HG02970 (cell line): ENCODE results near the gene ANKS1B.

Source experiments
- ATAC-seq: cut with Tn5 transposase; IDR thresholded peaks from one replicate; pipeline ENCODE4 v1.9.1; 2021; ENCODE audit warnings: mild to moderate bottlenecking, moderate library complexity, moderate number of reproducible peaks; ENCODE audit not compliant: unreplicated experiment, low FRiP score

The ANKS1B gene

GRCh38 chr12:99235381-99235780, 749.4 kb downstream of the ANKS1B start:
- ATAC-seq: no peak

GRCh38 chr12:99234702-99235101, 750.0 kb downstream of the ANKS1B start:
- ATAC-seq: no peak

DNA sequence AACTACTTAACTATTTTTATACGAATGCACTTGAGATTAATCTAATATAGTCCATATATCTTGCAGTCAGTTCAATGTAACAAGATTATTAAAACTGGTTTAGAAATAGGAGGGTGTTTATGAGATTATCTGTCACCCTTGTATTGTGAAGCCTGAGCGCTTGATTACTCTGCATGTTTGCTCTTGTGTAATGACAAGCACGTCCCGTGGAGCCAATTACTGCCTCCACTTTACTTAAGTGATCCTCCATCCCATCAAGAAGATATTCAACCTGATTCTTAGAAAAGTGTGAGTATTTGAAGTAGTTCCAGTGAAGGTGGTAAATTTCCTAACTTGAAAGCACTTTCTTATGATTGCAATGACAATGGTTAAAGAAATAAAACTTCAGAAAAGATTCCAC, 752.4 kb downstream of the ANKS1B start:
- no peak for ATAC-seq

DNA sequence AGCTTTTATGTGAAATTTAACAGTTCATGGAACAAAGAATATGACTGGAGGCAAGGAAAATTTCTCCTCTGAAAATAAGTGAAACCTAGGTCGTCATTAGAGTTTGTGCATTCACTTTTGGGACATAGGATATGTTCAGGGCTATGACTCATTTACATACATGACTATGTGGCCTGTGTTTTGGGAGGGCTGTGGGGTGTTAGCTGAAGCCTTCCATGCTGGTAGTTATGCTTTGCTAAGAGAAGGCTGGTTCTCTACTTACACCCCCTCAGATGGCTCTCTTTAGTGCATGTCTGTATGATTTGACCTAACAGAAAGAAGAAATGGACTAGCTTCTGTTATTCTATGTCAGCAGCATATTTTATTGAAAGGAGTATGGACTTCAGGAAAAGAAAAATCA, 753.7 kb downstream of the ANKS1B start:
- ATAC-seq: no peak

- no peak for ATAC-seq
These were observed 760.5 kb downstream of the ANKS1B start for GRCh38 chr12:99224237-99224636.

GRCh38 chr12:99223579-99223978, 761.2 kb downstream of the ANKS1B start:
- ATAC-seq: no peak

DNA sequence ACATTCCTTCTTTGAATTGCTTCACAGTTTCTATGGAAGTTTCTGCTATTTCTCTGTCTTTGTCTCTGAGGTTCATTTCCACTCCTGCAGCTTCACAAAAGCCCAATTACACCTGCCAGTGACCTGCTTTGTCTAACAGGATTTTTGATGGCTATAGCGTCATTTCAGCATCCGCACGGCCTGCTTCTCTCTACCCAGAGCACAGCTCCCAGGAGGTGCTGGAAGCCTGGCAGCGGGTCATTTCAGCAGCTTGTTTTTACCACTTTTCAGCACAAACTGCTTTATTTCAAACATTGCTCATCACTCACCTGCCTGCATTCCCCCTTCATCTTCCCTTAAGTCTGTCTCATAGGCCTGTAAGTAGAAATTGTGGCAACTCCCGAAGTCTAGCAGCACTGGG, 771.7 kb downstream of the ANKS1B start:
- no peak for ATAC-seq

- no peak for ATAC-seq
These were observed 772.5 kb downstream of the ANKS1B start for GRCh38 chr12:99212275-99212674.

DNA sequence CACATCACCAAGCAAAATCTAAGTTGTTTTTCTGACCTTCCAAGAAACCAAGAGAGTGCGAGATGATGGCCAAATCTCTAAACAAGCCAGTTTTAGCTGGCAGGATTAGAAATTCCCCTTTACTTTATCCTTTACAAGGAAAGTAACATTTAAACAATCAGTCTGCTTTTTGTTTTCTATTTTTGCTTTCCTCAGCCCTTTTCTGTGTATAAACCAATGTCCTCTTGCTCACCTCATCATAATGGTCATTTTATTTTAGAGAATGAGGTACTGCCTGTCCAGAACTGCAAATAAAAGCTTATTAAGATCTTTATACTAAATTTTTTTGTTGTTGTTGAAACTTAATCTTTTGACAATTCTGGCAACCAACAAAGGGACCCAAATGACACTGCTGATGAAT, 779.6 kb downstream of the ANKS1B start:
- ATAC-seq: no peak

DNA sequence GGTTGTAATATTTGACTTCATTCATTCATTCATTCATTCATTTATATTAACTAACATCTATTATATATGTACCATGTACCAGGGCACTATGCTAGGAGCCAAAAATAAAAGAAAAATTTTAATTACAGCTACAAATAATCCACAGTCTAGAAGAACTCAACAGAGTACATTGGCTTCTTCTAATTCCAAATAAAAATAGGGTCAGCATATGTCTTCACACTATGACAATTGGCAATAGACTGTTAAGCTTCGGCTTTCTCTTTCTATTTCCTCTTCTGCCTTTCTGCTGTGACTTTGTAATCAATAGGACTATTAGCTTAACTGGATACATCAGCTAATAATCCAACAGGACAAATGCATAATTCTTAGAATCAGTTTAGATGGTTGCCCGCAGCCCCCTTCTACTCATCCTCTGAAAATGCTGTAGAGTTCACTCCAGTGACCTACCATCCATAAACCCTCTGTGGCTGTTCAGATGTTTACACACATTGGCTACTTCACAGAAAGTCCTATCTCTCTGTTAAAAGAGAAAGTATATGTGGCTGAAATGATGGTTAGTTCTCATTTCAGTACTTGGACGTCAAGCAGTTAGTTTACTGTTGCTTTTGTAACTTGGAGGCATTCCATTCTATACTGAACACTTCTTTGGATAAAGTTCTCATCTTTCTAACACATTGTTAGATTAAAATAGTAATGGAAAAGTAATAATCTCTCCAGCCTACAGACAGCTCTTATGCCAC, 782.7 kb downstream of the ANKS1B start:
- no peak for ATAC-seq

- no peak for ATAC-seq
These were observed 783.9 kb downstream of the ANKS1B start for GRCh38 chr12:99200711-99201384.

GRCh38 chr12:99195474-99195873, 789.3 kb downstream of the ANKS1B start:
- ATAC-seq: no peak

GRCh38 chr12:99192489-99192888, 792.2 kb downstream of the ANKS1B start:
- no peak for ATAC-seq

DNA sequence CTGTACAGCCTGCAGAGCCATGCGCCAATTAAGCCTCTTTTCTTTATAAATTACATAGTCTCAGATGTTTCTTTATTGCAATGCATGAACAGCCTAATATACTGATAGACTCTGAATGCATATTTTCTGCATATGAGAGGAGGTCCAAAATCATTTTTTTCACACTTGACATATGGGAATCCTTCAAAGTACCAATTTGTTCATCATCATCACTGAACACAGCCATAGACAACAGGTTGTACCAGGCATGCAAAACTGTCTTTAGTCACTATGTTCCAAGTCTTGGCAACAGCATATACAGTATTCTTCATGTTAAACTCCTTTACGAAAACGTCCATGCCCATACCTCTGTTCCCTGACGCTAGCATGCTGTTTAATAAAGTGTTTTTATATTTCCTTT, 807.9 kb downstream of the ANKS1B start:
- no peak for ATAC-seq

GRCh38 chr12:99170461-99170860, 814.3 kb downstream of the ANKS1B start:
- no peak for ATAC-seq

GRCh38 chr12:99170037-99170436, 814.7 kb downstream of the ANKS1B start:
- ATAC-seq: no peak

DNA sequence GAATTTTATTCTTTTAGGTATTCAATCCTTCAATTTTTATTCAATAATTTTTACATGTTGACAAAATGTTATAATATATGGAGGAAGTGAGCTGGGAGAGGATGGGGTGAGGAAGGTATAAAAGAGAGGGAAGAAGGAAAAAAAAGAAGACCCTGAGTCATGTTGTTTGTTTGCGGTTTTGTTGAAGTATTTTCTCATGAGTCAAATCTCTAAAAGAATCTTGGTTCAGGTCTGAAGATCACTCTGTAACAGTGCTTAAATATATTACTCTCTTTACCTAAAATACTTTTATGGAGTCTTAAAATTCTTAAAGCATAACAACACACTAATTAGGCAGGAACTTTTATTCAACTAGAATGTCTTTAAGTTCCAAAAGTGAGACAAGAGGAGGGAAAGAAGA, 826.8 kb downstream of the ANKS1B start:
- ATAC-seq: no peak

- no peak for ATAC-seq
These were observed 829.8 kb downstream of the ANKS1B start for GRCh38 chr12:99154983-99155336.

GRCh38 chr12:99154216-99154982, 830.3 kb downstream of the ANKS1B start:
- ATAC-seq: no peak

- no peak for ATAC-seq
These were observed 831.4 kb downstream of the ANKS1B start for GRCh38 chr12:99153293-99153692.

DNA sequence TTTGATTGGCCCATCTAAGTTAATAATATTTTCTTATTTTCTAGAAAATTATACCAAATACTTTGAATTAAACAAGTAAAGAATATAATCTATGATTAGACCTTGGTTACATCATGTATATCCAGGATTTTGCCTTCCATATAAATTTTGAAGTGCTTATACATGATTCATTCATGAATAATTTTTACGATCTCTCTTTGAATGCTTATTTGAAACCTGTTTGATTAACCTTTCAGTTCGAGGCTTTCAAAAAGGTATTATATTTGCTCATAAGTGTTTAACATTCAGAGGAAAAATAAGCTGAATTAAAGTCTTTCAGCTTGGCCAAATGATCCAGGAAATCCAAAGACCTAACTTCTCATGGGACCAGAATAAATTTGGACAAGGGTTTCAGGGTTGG, 832.4 kb downstream of the ANKS1B start:
- no peak for ATAC-seq

DNA sequence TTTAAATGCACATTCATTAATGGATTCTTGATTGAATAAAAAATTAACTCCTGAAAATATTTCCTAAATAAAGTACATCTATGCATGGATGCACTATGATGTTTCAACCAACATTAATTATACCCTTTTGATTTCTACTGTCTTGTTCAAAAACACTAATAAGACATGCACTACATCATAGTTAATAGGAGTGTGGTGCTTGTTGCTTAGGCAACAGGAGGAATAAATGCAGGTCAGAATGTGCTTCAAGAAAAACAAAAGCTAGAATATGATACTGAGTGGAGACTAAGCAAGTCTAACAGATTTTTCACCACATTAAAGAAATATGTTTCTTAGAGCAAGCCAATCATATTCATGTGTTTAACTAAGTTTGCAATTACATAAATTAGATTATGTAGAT, 833.0 kb downstream of the ANKS1B start:
- ATAC-seq: no peak
